HEK293 (cell line): Measurements from ENCODE around the gene TMEM267.

Source experiments
- CTCF ChIA-PET: fragments of 350-600 bp; formaldehyde crosslinking; extraction: SDS; loops from one replicate; lab custom pipeline; 2021; ENCODE audit warnings: antibody characterized with exemption; lab: Yijun Ruan, JAX
- POLR2A ChIA-PET: fragments of 300-600 bp; formaldehyde crosslinking; extraction: SDS; loops from one replicate; lab custom pipeline; 2020; ENCODE audit warnings: antibody characterized with exemption, inconsistent platforms; lab: Yijun Ruan, JAX
- H3K27ac ChIP-seq: fragments of 200-500 bp; sonication (Bioruptor generic); 2 replicates; pipeline ENCODE4 v1.5.1; 2014; ENCODE audit warnings: low read depth, low read length, control low read depth, inconsistent platforms; ENCODE audit errors: extremely low read depth
- H3K36me3 ChIP-seq, 2 experiments: fragments of 200-500 bp in 1 of 2; sonication (Bioruptor generic) in 1 of 2; 1 replicate in 1 of 2; 2 replicates in 1 of 2; pipeline ENCODE4 v1.5.1; 2014 to 2017; ENCODE audit warnings: inconsistent platforms in 2 of 2, low read length in 2 of 2; ENCODE audit not compliant: control insufficient read depth in 2 of 2, insufficient read depth in 1 of 2
- H3K4me1 ChIP-seq: fragments of 200-500 bp; sonication (Bioruptor generic); 2 replicates; pipeline ENCODE4 v1.5.1; 2014; ENCODE audit warnings: mild to moderate bottlenecking, low read length, inconsistent platforms; ENCODE audit not compliant: control insufficient read depth, insufficient read depth
- H3K4me3 ChIP-seq: 2 replicates; pipeline ENCODE4 v1.5.1; 2011; ENCODE audit warnings: low read depth, mild to moderate bottlenecking, control low read depth, low read length, moderate library complexity
- H3K9me3 ChIP-seq: fragments of 200-500 bp; sonication (Bioruptor generic); 2 replicates; pipeline ENCODE4 v1.5.1; 2014; ENCODE audit warnings: low read depth, low read length, inconsistent platforms; ENCODE audit not compliant: control insufficient read depth, insufficient read depth
- CTCF ChIP-seq: fragments of 450-650 bp; formaldehyde crosslinking; IDR thresholded peaks from 2 replicates; pipeline ENCODE4 v1.5.1; 2016; ENCODE audit warnings: missing biosample characterization, missing genetic modification characterization
- GFI1B ChIP-seq: fragments of 450-650 bp; formaldehyde crosslinking; IDR thresholded peaks from 2 replicates; pipeline ENCODE4 v1.5.1; 2016; ENCODE audit warnings: missing biosample characterization, missing genetic modification characterization
- KLF10 ChIP-seq: fragments of 450-650 bp; IDR thresholded peaks from 2 replicates; pipeline ENCODE4 v1.5.1; 2018; ENCODE audit warnings: missing biosample characterization, mild to moderate bottlenecking, missing genetic modification characterization
- KLF16 ChIP-seq: fragments of 450-650 bp; formaldehyde crosslinking; IDR thresholded peaks from 2 replicates; pipeline ENCODE4 v1.5.1; 2017; ENCODE audit warnings: missing biosample characterization, missing genetic modification characterization
- KLF8 ChIP-seq: fragments of 450-650 bp; formaldehyde crosslinking; IDR thresholded peaks from 2 replicates; pipeline ENCODE4 v1.5.1; 2016; ENCODE audit warnings: missing biosample characterization, missing genetic modification characterization
- RBAK ChIP-seq: fragments of 450-650 bp; formaldehyde crosslinking; IDR thresholded peaks from 2 replicates; pipeline ENCODE4 v1.5.1; 2016; ENCODE audit warnings: missing biosample characterization, missing genetic modification characterization
- SCRT1 ChIP-seq: fragments of 450-650 bp; formaldehyde crosslinking; IDR thresholded peaks from 2 replicates; pipeline ENCODE4 v1.5.1; 2016; ENCODE audit warnings: missing biosample characterization, missing genetic modification characterization, borderline replicate concordance
- TCF7L2 ChIP-seq: IDR thresholded peaks from 2 replicates; pipeline ENCODE4 v1.6.1; 2011; ENCODE audit warnings: low read depth, mild to moderate bottlenecking, inconsistent platforms, low read length, moderate library complexity, borderline replicate concordance
- ZBTB48 ChIP-seq: fragments of 450-650 bp; formaldehyde crosslinking; IDR thresholded peaks from 2 replicates; pipeline ENCODE4 v1.5.1; 2016; ENCODE audit warnings: missing biosample characterization, missing genetic modification characterization
- ZFP37 ChIP-seq: fragments of 450-650 bp; formaldehyde crosslinking; IDR thresholded peaks from 2 replicates; pipeline ENCODE4 v1.5.1; 2016; ENCODE audit warnings: missing biosample characterization, missing genetic modification characterization
- ZNF148 ChIP-seq: fragments of 450-650 bp; formaldehyde crosslinking; IDR thresholded peaks from 2 replicates; pipeline ENCODE4 v1.5.0; 2017; ENCODE audit warnings: missing biosample characterization, missing genetic modification characterization, borderline replicate concordance
- ZNF174 ChIP-seq: fragments of 450-650 bp; formaldehyde crosslinking; IDR thresholded peaks from 2 replicates; pipeline ENCODE4 v1.5.0; 2017; ENCODE audit warnings: missing biosample characterization, mild to moderate bottlenecking, missing genetic modification characterization
- ZNF175 ChIP-seq: fragments of 450-650 bp; formaldehyde crosslinking; IDR thresholded peaks from 2 replicates; pipeline ENCODE4 v1.5.1; 2016; ENCODE audit warnings: missing biosample characterization, missing genetic modification characterization
- ZNF248 ChIP-seq: fragments of 450-650 bp; formaldehyde crosslinking; IDR thresholded peaks from 2 replicates; pipeline ENCODE4 v1.5.1; 2017; ENCODE audit warnings: missing biosample characterization, missing genetic modification characterization
- ZNF274 ChIP-seq, 2 experiments: fragments of 200-500 bp in 1 of 2; fragments of 450-650 bp in 1 of 2; sonication (Bioruptor generic) in 1 of 2; formaldehyde crosslinking in 1 of 2; IDR thresholded peaks; 2 replicates each; pipeline versions ENCODE4 v1.5.1 to v1.6.1; 2014 to 2016; ENCODE audit warnings: borderline replicate concordance in 1 of 2, inconsistent platforms in 1 of 2, low read length in 1 of 2, missing biosample characterization in 1 of 2, missing genetic modification characterization in 1 of 2
- ZNF324 ChIP-seq: fragments of 450-650 bp; formaldehyde crosslinking; IDR thresholded peaks from 2 replicates; pipeline ENCODE4 v1.5.1; 2016; ENCODE audit warnings: missing biosample characterization, missing genetic modification characterization
- ZNF350 ChIP-seq: fragments of 450-650 bp; formaldehyde crosslinking; IDR thresholded peaks from 2 replicates; pipeline ENCODE4 v1.5.0; 2017; ENCODE audit warnings: missing biosample characterization, mild to moderate bottlenecking, missing genetic modification characterization
- ZNF48 ChIP-seq: fragments of 450-650 bp; formaldehyde crosslinking; IDR thresholded peaks from 2 replicates; pipeline ENCODE4 v1.5.1; 2016; ENCODE audit warnings: missing biosample characterization, missing genetic modification characterization
- ZNF521 ChIP-seq: fragments of 450-650 bp; formaldehyde crosslinking; IDR thresholded peaks from 2 replicates; pipeline ENCODE4 v1.5.1; 2017; ENCODE audit warnings: missing biosample characterization, mild to moderate bottlenecking, missing genetic modification characterization
- ZNF561 ChIP-seq: fragments of 450-650 bp; IDR thresholded peaks from 2 replicates; pipeline ENCODE4 v1.5.1; 2018; ENCODE audit warnings: missing biosample characterization, missing genetic modification characterization, borderline replicate concordance
- ZNF623 ChIP-seq: fragments of 450-650 bp; formaldehyde crosslinking; IDR thresholded peaks from 2 replicates; pipeline ENCODE4 v1.5.1; 2016; ENCODE audit warnings: missing biosample characterization, missing genetic modification characterization
- ZNF692 ChIP-seq: fragments of 450-650 bp; formaldehyde crosslinking; IDR thresholded peaks from 2 replicates; pipeline ENCODE4 v1.5.1; 2016; ENCODE audit warnings: missing biosample characterization, missing genetic modification characterization
- ZNF707 ChIP-seq: fragments of 450-650 bp; formaldehyde crosslinking; IDR thresholded peaks from 2 replicates; pipeline ENCODE4 v1.5.1; 2016; ENCODE audit warnings: missing biosample characterization, missing genetic modification characterization
- ZNF843 ChIP-seq: fragments of 450-650 bp; formaldehyde crosslinking; IDR thresholded peaks from 2 replicates; pipeline ENCODE4 v1.5.1; 2016; ENCODE audit warnings: missing biosample characterization, missing genetic modification characterization
- ZSCAN16 ChIP-seq: fragments of 450-650 bp; formaldehyde crosslinking; IDR thresholded peaks from 2 replicates; pipeline ENCODE4 v1.5.1; 2016; ENCODE audit warnings: missing biosample characterization, missing genetic modification characterization
- TF ChIP-seq, protein P1 (sequence below): fragments of 450-650 bp; formaldehyde crosslinking; IDR thresholded peaks from 2 replicates; pipeline ENCODE4 v1.5.1; 2017; ENCODE audit warnings: missing biosample characterization, missing genetic modification characterization

The TMEM267 gene

GRCh38 chr5:43491326-43491725 is 7.7 kb upstream of the TMEM267 start:
- CTCF ChIA-PET: no interaction called here
- Histone ChIP-seq H3K36me3 (peaks cover 41 to 67% of the 10 kb centered on the region in 2 experiments), H3K4me1 (no peaks in the 10 kb centered on the region), H3K27ac (no peak overlapping the region), H3K9me3 (no peaks in the 10 kb centered on the region), H3K4me3 (no peak overlapping the region)
- TF ChIP-seq KLF8 (no peak), TCF7L2 (no peak), ZSCAN16 (tag by site-specific recombination) (no peak), ZNF843 (tag by site-specific recombination) (no peak), ZNF521 (tag by site-specific recombination) (no peak), ZNF692 (tag by site-specific recombination) (no peak), ZNF48 (tag by site-specific recombination) (no peak), ZNF248 (tag by site-specific recombination) (no peak), ZNF174 (tag by site-specific recombination) (no peak), SCRT1 (tag by site-specific recombination) (no peak), ZFP37 (tag by site-specific recombination) (no peak), ZNF623 (tag by site-specific recombination) (no peak), ZNF561 (tag by site-specific recombination) (no peak), KLF16 (tag by site-specific recombination) (no peak), GFI1B (tag by site-specific recombination) (no peak), ZNF324 (no peak), ZNF350 (tag by site-specific recombination) (no peak)
- TF ChIP-seq, protein P1, sequence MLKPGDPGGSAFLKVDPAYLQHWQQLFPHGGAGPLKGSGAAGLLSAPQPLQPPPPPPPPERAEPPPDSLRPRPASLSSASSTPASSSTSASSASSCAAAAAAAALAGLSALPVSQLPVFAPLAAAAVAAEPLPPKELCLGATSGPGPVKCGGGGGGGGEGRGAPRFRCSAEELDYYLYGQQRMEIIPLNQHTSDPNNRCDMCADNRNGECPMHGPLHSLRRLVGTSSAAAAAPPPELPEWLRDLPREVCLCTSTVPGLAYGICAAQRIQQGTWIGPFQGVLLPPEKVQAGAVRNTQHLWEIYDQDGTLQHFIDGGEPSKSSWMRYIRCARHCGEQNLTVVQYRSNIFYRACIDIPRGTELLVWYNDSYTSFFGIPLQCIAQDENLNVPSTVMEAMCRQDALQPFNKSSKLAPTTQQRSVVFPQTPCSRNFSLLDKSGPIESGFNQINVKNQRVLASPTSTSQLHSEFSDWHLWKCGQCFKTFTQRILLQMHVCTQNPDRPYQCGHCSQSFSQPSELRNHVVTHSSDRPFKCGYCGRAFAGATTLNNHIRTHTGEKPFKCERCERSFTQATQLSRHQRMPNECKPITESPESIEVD (tag by site-specific recombination): no peak
- POLR2A ChIA-PET: no interaction called here

DNA sequence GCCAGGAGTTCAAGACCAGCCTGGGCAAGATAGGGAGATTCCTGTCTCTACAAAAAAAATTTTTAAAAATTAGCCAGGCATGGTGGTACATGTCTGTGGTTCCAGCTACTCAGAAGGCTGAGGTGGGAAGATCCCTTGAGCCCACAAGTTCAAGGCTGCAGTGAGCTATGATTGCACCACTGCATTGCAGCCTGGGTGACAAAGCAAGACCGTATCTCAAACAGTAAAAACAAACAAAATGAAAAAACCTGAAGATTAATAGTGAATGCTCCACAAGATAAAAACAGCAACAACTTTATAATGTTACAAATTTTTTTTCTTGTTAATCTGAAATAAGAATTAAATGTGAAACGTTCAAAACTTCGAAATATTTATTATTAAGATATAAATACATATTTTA is 2.7 kb upstream of the TMEM267 start:
- Histone ChIP-seq H3K4me1 (peaks cover 4% of the 10 kb centered on the region; the same call in 1 of the 2 replicates), H3K4me3 (no peak overlapping the region), H3K9me3 (no peaks in the 10 kb centered on the region), H3K27ac (no peak overlapping the region), H3K36me3 (peaks cover 32 to 41% of the 10 kb centered on the region in 2 experiments)
- ChIA-PET CTCF (interaction anchor here (0.6 to 3.6 kb wide), 7 partner anchors 17 to 652 kb away, joined by 3 to 59 read pairs (median 6); no protein-coding TSS in a partner anchor), POLR2A (interaction anchor here (3.3 kb wide), 1 partner anchor 174 kb away, joined by 43 read pairs; the partner anchor contains the start of gene HMGCS1)
- TF ChIP-seq ZNF707 (no peak), ZBTB48 (tag by site-specific recombination) (no peak), KLF10 (tag by site-specific recombination) (no peak), CTCF (no peak), ZNF274 (IDR thresholded peaks at IDR 0.05; ENCODE audit: low read length) (no peak), ZNF274 (tag by site-specific recombination; IDR thresholded peaks at IDR 0.05; ENCODE audit: borderline replicate concordance) (no peak), RBAK (tag by site-specific recombination) (no peak), ZNF175 (tag by site-specific recombination) (no peak), ZNF148 (no peak)
